Activated naive CD4-positive, alpha-beta T cell treated with Interleukin-2 at 50 U/mL for 16 hours (primary cell): ENCODE results near the gene ZNF484.
"Not testable (repeated sequence)": the region's sequence is repeated elsewhere in the genome, so short reads cannot be mapped to it uniquely, and the experiment has no call there.

Experiments used
- DNase-seq: peaks from one replicate; pipeline ENCODE4 v3.0.0-alpha.2; 2020

ZNF484 gene

DNA sequence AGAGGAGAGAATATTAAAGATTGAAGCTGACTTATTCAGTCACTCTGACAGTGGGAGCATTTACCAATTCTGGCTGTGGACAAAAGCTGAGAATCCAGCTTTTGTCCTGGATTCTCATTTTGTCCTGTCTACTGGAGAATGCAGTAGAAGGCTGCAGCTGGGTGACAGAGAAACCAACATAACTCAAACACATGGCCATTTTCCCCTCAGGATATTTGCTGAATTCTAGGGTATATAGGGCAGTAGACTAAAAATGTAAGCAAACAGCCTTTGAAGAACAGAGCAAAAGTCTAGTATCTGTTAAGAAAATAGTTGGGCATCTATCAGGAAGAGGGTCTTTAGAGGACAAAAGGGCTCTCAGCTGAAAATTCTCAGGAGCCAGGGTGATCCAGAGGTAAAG, 20.6 kb downstream of the ZNF484 start:
- DNase-seq, result no peak

DNA sequence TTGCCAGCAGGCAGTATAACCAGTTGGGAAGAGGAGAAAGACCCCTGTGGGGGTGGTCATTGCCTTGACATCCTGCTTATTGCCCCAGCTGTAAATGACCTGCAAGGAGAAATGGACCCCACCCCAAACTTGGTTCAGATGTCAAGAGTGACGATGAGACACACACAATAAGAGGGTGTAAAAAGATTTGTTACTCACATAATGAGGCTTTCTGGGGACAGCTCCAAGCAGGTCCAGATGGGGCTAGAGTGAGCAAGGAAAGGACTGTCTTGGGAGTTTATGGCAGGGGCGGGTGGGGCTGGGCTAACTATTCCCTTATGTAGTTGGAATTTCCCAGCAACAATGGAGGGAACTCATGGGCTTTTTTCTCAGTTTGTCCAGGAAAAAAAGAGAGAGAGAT, 24.1 kb downstream of the ZNF484 start:
- no peak for DNase-seq

DNA sequence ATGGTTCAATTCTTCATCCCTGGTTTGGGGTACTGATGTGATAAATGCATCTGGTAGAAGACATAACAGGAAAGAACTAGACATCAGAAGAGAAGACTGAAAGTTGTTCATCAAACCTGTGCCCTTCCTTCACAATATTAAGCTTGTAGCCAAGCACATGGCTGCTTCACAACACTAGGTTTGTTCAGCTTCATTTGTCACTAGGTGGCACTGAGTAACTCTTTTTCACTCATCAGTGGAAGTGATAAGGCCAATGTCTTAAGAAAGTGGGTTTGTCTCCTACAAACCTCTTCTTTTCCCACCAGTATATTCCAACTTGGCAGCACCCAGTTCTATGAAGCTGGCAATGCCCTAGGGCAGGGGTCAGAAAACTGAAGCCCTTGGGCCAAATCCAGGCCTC, 26.9 kb downstream of the ZNF484 start:
- DNase-seq, result no peak

DNA sequence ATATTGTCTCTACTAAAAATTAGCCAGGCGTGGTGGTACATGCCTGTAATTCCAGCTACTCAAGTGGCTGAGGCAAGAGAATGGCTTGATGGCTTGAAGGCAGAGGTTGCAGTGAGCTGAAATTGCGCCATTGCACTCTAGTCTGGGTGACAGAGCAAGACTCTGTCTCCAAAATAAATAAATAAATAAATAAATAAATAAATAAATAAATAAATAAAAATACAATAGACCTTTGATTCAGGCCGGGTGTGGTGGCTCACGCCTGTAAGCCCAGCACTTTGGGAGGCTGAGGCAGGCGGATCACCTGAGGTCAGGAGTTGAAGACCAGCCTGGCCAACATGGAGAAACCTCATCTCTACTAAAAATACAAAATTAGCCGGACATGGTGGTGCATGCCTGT, 29.1 kb downstream of the ZNF484 start:
- not testable (repeated sequence) for DNase-seq

DNA sequence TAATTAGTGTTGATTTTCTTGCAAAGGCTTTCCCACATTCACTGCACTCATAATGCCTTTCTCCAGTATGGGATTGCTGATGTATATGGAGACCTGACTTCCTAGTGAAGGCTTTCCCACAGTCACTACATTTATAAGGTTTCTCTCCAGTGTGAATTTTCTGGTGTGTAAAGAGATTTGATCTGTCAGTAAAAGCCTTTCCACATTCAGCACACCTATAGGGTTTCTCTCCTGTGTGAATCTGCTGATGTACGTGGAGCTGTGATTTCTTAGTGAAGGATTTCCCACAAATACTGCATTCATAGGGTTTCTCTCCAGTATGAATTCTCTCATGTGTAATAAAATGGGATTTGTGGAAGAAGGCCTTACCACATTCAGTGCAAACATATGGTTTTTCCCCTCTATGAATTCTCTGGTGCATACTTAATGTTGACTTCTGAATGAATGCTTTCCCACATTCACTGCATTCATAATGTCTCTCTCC, 31.1 kb downstream of the ZNF484 start:
- no peak for DNase-seq

DNA sequence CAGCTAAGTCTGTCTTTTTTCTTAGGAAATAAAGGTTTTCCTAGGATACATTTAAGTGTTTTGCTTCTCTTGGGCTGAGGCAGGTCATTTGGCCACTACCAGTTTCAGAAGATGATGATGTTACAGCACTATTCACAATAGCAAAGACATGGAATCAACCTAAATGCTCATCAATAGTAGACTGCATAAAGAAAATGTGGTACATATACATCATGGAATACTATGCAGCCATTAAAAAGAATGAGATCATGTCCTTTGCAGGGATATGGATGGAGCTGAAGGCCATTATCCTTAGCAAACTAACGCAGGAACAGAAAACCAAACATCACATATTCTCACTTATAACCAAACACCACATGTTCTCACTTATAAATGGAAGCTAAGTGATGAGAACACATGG, 39.4 kb downstream of the ZNF484 start:
- not testable (repeated sequence) for DNase-seq

DNA sequence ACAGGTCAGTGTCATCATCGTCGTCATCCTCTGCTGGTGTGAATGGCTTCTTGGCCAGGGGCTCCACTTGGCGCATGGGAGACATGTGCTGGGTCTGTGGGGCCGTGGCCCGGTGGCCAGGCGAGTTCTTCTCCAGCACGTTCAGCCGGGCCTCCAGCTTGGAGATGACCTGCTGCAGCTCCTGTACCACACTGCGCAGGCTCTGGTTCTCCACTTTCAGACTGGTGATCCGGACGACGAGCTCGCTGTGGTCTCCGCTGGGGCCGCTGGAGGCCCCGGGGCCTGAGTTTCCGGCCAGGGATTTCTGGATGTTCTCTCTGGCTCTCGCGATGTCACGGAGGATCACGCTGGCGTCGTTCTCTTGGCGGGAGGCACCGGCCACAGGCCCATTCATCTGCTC, 40.6 kb downstream of the ZNF484 start:
- DNase-seq, result no peak

DNA sequence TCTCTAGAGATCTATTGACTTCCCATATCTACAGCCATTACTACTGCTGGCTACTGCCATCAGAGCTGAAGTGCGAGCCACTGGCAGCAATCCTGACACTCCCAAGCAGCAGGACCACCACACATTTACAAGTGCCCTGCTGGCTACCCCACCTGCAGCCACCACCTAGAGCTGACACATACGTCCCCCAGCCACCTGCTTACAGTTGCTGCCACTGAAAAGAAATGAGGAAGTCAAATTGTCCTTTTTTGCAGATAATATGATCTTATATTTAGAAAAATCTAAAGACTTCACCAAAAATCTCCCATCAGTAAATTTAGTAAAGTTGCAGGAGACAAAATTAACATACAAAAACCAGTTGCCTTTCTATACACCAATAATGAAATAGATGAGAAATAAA, 48.4 kb downstream of the ZNF484 start:
- DNase-seq, result no peak

DNA sequence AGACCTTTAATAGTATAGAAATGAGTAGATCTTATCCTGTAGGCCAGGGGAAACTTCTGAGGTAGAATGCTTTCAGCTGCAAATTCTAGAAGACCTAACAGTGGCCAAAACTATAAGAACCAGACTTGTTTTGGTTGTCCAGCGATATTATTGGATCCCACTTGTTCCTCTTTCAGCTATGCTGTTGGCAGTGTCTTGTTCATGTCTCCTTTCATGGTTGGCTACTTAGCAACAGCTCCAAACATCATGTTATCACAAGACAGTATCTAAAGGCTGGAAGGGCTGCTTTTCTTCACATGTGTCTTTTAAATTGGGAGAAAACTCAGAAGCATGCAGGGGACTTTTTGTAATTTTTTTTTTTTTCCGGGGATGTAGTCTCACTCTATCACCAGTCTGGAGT, 52.8 kb downstream of the ZNF484 start:
- DNase-seq, result not testable (repeated sequence)

DNA sequence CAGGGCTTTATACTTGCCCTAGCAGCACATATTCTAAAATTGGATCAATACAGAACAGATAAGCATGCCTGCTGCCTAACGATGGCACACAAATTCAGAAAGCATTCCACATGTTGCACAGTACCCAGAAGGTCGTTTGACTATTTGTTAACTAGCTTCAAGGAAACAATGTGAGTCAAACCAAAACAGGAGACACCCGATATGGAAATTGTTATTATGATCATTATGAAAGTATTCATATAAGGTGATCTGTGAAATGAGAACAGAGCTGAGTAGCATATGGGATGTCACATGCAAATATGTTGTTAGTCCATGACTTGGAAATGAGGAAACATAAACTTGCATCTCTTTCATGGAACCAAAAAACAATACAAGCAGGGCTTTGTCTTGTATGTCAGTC, 56.9 kb downstream of the ZNF484 start:
- DNase-seq, result no peak

DNA sequence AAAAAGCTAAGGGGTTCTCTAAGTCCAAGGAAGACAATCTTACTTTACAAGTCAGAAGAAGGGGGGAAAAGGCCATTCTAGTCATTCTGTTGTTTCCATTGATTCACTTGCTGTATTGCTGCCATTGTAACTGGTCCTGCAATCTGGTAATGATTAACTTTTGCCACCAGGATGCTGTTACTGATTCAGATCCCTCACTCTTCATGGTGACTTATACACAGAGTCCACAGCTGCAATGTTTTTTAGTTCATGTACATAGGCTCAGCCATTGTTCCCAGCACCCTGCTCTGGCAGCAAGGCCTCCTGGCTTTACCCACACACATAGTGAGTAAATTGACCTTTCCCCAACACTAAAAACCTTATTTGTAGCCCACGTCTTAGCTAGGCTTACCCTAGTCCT, 57.9 kb downstream of the ZNF484 start:
- not testable (repeated sequence) for DNase-seq

DNA sequence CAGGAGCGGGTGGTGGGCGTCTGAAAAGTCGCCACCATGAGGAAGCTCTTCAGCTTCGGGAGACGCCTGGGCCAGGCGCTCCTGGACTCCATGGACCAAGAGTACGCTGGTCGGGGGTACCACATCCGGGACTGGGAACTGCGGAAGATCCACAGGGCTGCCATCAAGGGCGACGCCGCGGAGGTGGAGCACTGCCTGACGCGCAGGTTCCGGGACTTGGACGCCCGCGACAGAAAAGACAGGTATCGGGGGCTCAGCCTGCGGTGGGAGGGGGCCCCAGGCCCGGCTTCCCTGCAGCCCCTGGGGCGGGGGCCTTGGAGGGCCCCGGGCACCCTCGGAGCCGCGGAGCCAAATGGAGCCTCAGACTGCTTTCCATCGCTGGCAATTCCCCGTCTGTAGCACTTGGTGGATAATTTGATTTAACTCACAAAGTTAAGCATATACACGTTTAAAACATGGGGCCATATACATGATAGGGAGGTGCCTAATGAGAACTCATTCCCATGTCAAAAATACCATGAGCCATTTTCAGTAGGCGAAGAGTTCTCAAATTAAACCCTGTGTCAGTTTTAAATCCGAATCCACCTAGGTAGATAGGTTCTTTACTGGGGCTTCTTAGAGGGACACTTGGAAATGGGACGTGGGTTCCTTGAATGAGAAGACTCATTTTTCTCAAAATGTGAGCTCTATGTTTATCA, 68.1 kb downstream of the ZNF484 start:
- DNase-seq, result not testable (repeated sequence)

DNA sequence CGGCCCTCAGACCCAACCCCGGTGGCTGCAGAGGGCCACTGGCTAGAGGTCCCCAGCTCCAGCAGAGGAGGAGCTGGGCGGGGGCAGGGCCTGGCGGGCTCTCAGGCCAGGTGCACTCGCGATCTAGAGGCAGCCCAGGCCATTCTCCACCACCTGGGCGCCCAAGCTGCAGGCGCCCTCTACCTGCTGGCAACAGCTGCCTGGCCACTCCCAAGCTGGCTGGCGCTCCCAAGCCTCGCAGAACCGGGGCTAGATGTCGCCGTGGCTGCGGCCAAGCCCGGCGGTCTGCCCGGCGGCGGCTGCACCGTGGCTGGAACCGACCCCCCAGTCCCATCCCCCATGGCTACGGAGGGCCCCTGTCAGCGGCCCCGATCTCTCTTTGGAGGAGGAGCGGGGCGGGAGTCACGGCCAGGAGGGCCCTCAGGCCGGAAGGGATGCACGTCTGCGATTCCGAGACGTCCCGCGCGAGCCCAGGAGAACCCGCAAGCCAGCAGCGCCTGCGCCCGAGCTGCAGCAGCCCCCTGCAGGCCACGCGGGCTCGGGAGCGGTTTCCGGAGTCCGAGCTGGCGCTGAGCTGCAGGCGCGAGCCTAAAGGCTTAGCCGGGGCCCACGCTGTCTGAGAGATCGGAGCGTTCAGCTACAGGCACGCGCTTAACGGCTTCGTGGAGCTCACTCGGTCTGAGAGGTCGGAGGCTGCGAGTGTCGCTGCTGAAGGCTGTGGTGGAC, 68.9 kb downstream of the ZNF484 start:
- peak; percentile 49 for DNase-seq

DNA sequence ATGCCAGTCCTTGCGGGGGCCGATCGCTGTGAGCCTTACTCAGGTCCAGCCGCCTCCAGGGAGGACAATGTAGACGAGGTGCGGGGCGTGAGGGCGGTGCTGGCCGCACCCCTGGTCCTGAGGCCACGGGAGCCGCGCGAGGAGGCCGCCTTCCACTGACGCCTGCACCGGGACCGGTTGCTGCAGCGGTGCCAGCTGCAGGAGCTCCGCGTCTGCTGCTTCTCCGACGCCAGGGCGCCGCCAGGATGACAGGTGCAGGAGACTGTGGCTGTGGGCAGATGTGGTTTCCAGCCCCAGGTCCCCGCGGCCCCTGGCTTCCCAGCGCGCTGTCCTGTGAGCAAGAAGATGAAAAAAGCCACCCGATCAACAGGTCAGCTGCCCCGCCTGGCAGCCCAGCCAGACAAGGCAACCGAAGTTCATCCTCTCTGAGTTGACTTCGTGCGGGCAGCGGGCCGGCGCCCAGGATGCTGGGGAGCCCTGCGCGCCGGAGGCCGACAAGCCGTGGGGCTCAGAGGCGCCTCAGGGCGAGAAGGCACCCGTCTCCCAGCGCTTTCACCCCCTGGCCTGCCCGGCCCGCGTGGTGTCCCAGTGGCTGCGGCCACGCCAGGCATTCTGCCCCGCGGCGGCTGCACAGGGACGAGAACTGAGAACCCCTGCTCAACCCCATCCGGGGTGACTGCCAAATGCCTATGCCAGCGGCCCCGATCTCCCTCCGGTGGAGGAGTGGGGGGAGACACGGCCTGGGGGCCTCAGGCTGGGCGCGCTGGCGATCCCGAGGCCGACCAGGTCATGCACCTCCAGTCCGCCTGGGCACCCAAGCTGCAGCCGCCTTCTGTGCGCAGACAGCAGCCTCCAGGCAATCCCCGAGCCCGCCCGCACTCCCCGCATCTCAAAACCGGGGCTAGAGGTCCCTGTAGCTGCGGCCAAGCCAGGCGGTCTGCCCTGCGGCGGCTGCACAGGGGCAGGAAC, 69.8 kb downstream of the ZNF484 start:
- peak; percentile 35 for DNase-seq

DNA sequence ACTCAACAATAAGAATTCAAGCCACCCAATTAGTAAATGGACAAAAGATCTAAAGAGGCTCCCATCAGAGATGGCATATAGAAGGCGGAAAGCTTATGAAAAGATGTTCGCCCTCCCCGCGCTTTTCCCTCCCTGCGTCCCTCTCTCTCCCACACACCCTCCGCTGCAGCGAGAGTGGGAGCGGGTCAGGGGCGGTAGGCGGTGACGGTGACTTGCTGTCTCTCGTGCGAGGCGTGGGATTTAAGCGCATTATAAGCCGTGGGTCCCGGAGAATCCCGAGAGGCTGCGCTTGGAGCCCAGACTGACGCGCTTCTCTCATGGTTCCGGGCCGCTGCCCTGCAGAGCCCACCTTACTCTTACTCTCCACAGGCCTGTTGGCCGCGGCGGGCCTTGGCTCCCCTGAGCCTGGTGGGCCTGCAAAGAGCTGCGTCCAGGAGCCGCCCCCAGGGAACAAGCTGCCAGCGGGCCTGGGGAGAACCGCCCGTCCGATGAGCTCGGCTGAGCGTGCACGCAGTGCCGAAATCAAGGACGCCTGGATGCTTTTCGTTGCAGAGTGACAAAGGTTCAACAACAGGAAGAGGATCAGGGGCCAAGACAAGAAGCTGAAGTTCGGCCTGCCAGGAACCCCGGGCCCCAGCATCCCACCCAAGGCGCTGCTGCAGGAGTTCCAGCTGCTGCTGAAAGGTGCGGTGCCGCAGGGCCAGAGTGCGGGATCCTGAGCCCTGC, 70.6 kb downstream of the ZNF484 start:
- no peak for DNase-seq

DNA sequence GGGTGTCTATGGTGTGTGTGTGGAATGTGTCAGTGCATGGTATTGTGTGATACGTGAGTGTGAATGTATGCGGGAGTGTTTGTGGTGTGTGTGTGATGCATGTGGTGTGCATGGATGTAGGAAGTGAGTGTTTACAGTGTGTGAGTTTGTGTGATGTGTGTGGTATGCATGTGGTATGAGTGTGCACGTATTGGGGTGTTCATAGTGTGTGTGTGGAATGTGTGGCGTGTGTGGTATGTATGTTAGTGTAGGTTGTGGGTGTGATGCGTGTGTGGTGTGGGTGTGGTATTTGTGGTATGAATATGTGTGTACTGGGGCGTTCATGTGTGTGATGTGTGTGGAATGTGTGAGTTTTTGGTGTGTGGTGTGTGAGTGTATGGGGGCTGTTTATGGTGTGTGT, 73.1 kb downstream of the ZNF484 start:
- no peak for DNase-seq

DNA sequence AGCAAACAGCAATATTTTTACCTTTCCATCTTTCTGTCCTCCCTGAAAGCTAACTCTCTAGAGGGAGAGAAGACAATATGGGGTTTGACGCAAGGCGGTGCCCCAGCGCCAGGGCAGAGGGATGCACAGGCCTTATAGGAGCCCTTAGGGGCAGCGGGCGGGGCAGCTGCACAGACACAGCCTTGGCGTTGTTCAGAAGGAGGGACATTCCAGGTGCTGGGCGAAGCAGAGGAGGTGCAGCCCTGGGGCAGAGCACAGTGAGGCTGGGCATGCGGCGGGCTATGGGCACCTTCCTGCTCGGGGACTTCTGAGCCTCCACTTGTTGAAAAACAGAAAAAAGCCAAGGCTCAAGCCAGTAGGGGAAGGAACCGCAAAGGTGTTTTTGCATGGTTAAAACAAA, 79.5 kb downstream of the ZNF484 start:
- no peak for DNase-seq

DNA sequence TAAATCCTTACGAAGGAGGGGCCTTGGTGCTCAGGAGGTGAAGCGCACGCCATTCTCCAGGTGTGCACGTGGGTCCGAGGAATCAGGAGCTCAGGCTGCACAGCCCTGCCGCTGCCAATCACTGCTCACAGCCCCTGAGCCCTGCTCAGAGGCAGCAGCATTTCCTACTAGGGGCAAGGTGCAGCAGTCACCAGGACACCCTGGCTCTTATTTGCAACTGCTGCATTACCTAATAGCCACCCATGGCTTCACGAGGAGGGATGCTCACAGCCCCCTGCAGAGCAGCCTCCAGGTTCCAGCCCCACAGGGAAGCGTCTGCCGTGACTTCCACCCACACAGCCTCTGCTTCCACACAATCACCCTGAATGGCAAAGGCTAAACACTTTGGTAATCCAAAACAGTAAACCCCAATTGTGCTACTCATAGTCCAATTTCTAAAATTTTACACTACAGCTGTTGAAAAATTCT, 81.5 kb downstream of the ZNF484 start:
- DNase-seq, result not testable (repeated sequence)

DNA sequence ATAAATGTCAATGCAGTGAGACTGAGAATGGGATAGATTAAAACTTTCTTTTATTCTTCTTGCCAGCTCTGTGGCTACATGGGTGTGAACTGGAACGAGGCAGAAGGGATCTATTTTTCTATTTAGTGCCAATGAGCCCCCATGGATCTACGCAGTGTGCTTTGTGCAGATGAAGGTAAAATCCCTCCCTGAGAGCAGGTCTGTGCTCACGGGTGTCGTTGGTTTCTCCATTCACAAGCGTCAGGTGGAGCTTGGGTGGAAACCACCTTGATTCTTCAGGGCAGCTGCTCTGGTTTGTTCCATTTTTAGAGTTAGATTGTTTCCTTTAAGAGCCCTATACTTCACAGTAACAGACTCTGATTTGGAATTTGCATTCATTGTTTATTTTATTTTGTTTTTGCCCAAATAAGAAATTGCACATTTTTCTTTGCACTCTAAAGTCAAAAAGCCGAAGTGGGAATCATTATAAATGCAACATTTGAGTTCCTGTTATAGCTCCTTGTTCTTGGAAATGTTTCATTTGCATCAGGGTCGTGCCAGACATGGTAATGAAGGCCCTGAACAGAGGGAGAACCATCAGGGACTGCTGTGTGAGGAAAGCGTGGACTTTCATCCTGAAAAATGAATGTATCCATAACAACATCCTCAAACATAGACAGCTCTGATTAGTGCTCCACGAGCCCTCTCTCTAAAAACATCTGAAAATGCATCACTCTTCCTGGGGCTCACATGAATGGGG, 82.1 kb downstream of the ZNF484 start:
- DNase-seq, result no peak
